ENCODE results near the gene UCP2.

The UCP2 gene

GRCh38 chr11:73969991-73970800 is 12.4 kb downstream of the UCP2 start:
- peak; percentile 66 for DNase-seq

- DNase-seq = no peak
These were observed 13.6 kb downstream of the UCP2 start for GRCh38 chr11:73969091-73969490.

GRCh38 chr11:73968356-73968966 is 14.2 kb downstream of the UCP2 start:
- no peak for DNase-seq

- DNase-seq = no peak
These were observed 16.9 kb downstream of the UCP2 start for GRCh38 chr11:73965764-73966121.

- DNase-seq = no peak
These were observed 17.4 kb downstream of the UCP2 start for GRCh38 chr11:73965076-73965763.

- DNase-seq = no peak
These were observed 18.8 kb downstream of the UCP2 start for GRCh38 chr11:73963861-73964260.

GRCh38 chr11:73962101-73962705 is 20.4 kb downstream of the UCP2 start:
- no peak for DNase-seq

- no peak for DNase-seq
These were observed 21.3 kb downstream of the UCP2 start for GRCh38 chr11:73961321-73961720.

- no peak for DNase-seq
These were observed 24.0 kb downstream of the UCP2 start for GRCh38 chr11:73958521-73959141.

GRCh38 chr11:73957654-73958361 is 24.8 kb downstream of the UCP2 start:
- DNase-seq = no peak

- no peak for DNase-seq
These were observed 25.6 kb downstream of the UCP2 start for GRCh38 chr11:73956876-73957653.

- DNase-seq = no peak
These were observed 30.8 kb downstream of the UCP2 start for GRCh38 chr11:73951797-73952196.

GRCh38 chr11:73950869-73951710 is 31.6 kb downstream of the UCP2 start, which contains the start of gene DNAJB13:
TSS of gene DNAJB13 (plus strand) at chr11:73951026. CDS start at chr11:73951070, 44 bp downstream.
- DNase-seq = no peak

GRCh38 chr11:73949912-73950311 is 32.7 kb downstream of the UCP2 start:
- no peak for DNase-seq

- no peak for DNase-seq
These were observed 33.4 kb downstream of the UCP2 start for GRCh38 chr11:73949246-73949645.

GRCh38 chr11:73946798-73947458 is 35.7 kb downstream of the UCP2 start:
- no peak for DNase-seq

GRCh38 chr11:73945396-73945795 is 37.2 kb downstream of the UCP2 start:
- DNase-seq = no peak

- DNase-seq = no peak
These were observed 37.7 kb downstream of the UCP2 start for GRCh38 chr11:73944901-73945300.

GRCh38 chr11:73944085-73944484 is 38.6 kb downstream of the UCP2 start:
- no peak for DNase-seq

- no peak for DNase-seq
These were observed 40.6 kb downstream of the UCP2 start for GRCh38 chr11:73942010-73942409.

Measured in CD4-positive, alpha-beta T cell treated with Interleukin-10 for 1 hour (primary cell).